GM19463 (cell line): Measurements from ENCODE around the gene RRP1.

Source experiments
- ATAC-seq: cut with Tn5 transposase; IDR thresholded peaks from one replicate; pipeline ENCODE4 v1.9.1; 2021; ENCODE audit warnings: mild to moderate bottlenecking, moderate library complexity; ENCODE audit not compliant: unreplicated experiment

The RRP1 gene

DNA sequence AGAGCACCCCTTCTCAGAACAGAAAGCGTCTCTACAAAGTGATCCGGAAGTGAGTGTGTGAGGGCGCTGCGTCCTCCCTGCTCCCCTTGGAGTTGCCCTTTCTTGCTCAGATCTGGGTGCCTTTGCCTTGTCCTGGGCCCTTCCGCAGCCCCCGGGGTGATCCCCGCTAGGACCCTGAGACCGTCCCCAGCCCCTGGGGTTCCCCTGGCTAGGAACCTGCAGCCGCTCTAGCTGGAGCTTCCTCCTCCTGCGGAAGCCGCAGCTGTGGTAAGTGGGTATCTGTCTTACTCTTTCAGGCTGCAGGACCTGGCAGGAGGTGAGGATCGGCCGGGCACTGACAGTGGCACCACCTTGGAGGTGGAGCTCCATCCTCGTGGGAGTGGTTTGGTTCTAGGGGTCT lies 11.2 kb downstream of the RRP1 start:
- ATAC-seq: no peak

DNA sequence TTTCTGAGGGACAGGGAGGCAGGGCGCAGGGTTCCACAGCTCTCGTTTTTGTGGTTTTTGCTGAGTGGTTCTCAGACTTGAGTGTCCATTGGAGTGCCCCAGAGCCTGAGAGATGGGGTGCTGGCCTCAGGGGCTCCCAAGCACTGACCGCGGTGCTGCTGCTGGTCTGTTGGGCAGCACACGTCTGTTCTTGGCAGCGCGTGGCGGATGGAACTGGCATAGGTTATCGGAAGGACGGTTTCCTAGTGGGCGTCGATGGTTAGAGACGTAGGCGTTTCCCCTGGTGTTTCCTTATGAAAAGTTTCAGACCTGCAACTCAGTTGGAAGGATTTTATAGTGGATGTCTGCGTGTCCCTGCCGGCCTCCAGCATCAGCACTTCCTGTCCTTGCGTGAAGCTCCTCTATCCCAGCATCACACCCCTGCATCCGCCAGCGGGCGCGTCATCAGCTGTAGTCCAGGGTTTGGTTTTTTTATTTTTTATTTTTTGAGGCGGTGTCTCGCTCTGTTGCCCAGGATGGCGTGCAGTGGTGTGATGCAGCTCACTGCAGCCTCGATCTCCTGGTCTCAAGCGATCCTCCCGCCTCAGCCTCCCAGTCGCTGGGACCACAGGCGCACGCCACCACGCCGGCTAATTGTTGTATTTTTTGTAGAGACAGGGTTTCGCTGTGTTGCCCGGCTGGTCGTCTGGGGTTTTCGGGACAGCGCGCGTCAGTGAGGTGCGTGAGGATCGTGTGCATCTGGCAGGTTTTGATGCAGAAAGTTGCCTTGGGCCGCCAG lies 11.8 kb downstream of the RRP1 start:
- ATAC-seq: no peak

DNA sequence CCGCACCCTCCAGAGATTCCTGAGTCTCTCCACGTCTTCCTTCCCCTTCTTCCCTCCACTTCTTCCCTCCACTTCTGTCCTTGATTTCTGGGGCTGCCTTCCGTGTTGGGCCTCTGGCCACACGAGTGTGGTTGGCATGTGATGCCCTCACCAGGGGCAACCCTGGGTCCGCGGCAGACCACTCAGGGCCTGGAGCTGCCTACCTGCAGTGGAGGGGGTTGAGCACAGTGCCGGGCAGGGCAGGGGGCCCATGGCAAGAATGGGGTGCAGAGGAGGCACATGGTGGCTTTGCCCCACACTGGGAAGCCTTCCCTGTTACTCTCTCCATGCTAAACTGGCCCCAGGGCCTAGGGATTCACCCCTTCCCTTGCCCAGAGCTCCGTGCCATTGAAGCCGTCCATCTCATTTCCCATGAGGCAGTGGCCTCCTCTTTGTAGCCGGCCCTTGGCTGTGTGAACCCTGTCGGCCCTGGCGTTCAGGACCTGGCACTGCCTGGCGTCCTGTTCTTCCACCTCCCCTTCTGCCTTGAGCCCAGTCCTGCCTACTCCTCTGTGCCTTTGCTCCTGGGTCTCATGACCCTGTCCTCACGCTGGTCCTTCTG lies 13.4 kb downstream of the RRP1 start:
- no peak for ATAC-seq

DNA sequence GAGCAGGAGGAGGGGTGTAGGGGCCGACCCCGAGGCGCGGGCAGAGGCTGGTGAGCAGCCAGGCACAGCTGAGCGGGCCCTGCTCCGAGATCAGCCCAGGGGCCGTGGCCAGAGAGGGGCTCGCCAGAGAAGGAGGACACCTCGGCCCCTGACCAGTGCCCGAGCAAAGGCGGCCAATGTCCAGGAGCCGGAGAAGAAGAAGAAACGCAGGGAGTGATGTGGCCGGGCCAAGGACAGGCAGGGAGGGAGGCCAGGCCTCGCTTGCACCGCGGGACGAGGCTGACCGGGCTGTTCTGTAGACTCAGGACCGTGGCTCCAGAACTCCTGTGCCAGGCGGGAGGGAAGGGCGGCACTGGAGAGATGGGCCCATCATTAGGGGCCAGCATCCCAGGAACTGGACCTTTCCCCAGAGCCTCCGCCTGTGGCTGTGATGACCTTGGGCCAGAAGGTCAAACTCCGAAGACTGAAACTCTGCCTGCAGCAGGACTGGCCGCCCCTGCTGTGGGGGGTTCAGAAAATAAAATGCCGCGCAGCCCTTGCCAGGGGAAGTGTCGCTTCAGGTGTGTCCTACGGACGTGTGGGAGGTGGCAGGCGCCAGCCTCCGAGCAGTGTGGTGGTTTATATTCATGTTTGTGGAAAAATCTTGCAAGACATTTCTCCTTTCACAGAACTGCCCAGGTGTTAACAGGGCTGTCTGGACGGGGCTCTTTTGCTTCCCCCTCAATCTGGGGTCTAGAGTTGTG lies 14.4 kb downstream of the RRP1 start:
- no peak for ATAC-seq

DNA sequence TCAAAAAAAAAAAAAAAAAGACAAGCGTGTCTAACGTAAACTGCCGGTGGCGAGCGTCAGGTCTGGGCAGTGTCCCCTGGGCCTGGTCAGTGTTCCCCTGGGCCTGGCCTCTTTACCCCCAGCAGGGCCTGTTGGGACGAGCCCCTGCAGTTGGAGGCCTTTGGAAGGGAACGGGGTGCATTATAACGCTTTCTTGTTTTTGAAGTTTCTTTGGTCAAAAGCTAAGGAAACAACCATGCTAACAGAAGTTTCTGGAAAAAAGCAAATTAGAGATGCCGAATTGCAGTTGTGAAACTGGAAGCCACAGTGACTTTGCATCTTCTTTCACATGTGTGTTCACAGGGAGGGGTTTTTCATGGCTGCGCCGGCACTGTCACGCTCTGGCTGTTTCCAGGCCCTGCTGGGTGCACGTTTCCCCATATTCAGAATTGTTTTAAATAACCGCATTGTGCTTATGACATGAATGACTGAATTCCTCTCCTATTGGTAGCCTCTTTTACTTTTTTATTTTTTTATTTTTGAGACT lies 16.0 kb downstream of the RRP1 start:
- ATAC-seq: peak; percentile 86

DNA sequence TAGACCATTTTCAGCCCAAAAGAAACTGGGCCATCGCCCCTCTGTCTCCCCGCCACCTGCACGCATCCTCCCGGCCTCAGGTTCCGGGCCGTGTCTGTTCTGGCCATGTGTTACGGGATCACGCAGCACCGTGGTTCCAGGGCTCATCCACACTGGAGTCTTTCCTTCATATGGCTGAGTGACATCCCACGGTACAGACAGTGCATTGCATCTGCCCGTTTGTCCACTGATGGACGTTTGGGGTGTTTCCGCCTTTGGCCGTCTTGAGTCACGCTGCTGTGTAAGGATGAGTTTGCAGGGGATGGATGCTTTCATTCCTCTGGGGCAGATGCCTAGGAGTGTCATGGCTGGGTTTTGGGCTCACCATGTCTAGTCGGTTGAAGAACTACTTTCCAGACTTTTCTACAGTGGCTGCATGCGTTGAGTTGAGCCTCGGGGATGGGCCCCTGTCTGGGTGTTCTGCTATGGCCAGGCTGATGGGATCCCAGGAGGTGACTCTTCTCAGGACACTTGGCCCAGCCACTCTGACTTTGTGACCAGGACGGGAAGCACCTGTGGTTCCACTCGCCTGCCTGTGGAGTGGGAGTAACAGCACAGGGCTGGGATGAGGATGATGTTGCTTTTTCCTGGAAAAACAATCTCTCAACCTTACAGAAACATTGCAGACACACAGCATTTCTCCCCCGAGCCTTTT lies 16.8 kb downstream of the RRP1 start:
- ATAC-seq: no peak

DNA sequence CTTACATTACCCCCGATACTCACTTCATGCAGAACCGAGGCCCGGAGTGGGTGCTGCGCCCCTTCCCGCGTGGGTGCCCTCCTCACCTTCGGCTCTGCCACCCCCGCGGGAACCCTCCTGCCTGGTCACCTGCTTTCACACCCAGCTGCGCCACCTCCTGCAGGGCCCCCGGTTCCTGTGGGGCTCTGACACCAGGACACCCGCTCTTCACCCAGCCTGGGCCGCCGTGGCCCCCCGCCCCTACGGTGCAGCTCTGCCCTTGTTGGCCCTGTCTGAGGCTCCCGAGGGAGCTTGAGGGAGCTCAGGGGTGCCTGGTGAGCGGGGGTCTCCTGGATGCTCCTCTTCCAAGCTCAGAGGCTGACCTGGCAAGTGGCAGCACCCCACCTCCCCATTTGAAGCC lies 19.0 kb downstream of the RRP1 start:
- ATAC-seq: no peak

DNA sequence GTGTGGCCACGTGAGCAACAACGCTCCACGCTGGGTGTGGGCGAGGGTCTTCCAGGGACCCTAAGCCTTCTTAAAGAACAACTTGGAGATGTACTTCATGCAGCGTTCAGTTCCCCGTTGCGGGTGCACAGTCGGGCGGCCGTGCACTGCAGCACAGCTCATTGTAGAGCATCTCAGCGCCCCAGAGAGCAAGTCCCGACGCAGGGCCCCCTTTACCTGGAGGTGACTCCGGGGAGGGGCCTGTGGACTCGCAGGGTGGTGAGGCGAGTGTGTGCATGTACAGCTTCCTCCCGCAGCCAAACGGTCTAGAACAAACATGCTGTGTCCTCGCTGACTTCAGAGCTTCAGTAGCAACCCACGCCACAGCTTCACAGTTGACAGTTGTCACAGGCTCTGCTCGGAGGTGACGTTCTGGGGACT lies 19.5 kb downstream of the RRP1 start:
- no peak for ATAC-seq

DNA sequence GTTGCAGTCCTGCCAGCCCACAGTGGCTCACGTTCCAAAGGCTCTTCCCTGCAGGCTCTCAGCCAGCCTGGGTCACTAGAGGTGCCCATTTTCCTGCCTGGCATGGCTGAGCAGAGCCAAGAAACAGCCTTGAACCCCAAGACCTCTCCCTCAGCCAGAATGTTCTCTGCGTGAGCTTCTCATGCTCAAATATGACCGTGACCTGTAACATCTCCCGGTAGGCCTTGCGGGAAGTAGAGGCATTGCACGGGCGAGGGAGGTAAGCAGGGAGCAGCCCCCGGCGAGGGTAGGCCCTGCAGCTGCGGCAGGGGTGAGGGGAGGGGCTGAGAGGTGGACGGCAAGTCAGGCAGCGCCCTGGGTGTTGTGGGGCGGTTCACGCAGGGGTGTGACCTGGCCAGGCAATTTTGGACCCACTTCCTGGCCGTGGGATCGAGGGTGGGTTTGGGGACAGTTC lies 20.0 kb downstream of the RRP1 start:
- ATAC-seq: no peak

DNA sequence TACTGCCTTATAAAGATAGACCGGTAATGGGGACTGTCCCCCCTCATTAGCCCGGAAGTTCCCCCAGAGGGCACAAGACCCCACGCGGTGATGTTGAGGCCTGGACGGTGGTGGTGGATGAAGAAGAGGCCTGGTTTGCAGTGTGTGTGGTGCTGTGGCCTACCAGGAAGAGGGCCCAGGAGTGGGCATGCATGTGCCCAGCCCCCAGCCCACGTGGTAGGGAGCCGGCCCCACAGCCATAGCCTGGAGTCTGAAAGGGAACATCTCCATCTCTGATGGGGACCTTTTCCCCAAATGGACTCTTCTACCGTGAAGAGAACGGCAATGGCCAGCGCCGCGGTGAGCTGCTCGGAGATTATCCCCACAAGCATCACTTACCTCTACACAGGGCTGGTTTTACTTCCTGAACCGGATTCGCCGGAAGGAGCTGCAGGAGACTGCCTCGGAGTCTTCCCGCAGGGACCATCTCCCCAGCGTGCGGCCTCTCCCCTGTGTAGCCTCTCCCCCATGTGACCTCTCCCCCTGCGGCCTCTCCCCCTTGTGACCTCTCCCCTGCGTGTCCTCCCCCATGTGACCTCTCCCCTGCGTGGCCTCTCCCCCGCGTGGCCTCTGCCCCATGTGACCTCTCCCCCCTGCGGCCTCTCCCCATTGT lies 20.6 kb downstream of the RRP1 start:
- ATAC-seq: no peak

DNA sequence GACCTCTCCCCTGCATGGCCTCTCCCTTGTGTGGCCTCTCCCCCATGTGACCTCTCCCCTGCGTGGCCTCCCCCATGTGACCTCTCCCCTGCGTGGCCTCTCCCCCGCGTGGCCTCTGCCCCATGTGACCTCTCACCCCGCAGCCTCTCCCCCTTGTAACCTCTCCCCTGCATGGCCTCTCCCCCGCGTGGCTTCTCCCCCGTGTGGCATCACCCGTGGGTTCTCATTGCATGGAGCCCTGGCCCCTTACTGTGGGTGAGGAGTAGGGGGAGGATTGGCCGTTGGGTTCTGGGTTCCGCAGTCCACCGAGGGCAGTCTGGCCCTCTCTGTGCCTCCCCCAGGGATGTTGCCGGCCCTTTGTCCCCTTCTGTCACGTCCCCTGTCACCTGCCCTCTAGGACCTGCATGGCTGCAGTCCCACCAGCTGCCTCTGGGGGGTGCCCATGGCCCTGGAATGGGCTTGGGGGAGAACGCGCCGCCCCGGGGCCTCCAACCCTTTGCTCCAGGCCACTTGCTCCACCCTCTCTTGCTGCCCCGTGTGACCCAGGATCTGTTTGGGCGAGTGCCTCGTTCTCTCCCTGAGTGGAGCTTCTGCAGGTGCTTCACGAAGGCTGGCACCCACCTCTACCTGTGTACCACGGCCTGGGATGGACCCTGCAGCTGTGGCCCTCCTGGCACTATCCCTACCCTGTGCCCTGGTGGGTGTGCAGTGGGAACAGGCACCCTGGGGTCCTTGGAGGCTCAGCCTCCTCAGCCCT lies 21.3 kb downstream of the RRP1 start:
- ATAC-seq: peak; percentile 76

DNA sequence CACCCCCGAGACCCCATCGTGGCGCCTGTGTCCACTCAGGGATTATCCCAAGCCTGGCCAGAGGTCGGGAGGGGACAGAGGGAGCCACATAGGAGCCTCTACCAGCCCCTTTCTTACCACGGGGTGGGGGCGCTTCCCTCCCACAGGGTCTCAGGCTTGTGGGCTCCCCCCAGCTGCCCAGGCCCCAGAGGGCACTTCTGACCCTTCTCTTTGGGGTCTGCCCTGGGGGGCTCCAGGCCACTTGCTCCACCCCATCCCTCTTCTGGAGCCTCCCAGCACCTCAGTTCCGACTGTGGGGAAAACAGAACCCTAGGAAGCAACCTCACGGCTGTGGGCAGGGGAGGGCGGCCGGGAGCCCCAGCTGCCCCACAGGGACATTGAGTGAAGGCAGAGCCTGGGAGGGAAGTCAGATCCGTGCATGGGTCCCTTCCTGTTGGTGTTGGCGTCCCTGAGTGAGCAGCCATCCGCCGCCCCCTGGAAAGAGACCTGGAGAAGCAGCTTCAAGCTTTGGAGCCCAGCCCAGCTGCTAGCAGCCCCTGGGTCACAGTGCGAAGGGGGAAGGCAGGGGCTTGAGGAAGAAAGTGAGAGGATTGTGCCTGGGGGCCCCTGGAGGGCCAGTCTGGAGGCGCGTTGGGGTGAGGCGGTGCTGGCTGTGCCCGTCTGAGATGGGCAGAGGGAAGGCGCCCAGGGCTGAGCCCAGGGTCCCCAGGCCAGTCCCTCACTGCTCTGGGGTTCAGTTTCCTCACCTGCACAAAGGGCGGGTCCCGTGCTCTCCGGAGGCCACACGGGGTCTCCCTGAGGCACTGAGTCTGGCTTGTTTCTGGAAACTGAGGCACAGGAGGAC lies 22.1 kb downstream of the RRP1 start:
- no peak for ATAC-seq

DNA sequence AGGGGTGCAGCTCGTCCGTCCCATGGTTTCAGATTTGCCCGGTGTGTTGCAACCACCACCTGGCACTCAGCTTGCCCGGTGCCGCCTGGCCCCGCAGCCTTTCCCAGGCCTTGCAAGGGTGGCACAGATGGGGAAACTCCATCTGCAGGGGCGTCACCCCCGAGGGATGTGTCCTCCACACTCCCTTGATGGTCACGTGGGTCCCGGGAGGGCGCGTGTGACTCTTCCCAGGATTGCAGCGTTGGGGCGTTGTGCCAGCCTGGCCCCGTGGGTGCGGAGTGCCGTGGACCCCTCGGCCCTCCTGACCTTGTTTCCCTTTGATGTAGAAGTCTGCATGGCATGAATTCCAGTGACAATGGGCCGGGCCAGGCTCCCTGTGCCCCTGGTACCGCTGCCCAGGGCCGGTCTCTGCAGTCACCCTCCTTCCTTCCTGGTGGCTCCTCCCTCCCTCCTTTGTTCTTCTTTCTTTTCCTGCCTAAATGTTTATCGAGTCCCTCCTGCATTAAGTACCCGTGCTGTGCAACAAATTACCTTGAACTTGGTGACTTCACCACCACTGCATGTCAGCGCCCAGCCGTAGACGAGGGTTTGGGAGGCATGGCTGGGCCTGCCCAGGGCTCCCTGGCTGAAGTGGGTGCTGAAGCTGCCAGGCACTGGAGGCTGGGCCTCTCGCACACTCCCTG lies 22.9 kb downstream of the RRP1 start:
- ATAC-seq: no peak

DNA sequence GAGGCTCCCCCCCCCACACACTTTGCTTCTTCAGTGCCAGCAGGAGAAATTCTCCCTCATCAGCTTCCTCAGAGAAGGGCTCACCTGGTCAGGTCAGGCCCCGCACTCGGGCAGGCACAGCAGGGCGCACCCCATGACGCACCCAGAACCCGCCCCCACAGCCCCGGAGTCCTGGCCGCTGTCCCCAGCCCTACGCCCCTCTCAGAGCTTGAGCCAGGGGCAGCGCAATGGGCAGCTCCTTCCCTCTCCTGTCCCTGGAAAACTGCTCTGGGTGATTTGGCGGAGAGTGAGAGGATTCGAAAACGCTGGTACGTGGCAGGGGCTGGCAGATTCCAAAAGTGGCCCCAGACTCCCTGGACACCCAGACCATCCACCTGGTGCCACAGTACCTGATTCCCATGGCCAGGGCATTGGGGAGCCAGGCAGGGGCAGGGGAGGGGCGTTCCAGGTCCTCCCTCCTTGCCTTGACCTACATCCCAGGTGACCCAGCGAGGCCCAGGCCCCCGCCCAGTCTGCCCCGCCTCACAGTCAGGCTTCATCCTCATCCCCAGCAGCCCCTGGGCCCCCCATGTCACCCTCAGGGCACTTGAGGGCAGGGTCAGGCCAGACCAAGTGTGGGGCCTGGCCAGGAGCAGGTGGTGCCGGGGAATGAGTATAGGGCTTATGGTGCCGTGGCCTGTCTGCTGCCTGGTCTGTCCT lies 23.7 kb downstream of the RRP1 start:
- ATAC-seq: no peak

DNA sequence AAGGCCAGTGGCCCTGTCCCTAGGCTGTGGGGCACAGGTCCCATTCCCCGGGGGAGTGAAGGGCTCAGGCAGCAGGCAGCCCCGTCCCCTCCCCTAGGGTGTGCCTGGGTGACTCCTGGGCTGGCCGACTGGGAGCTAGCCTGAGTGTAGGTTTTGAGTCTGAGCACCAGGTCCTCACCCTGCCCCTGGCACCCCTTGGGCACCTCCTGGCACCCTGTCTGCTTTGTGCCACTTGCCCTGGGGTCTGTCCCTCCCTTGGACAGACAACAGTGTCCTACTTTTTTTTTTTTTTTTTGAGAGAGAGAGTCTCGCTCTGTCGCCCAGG lies 24.2 kb downstream of the RRP1 start:
- no peak for ATAC-seq

DNA sequence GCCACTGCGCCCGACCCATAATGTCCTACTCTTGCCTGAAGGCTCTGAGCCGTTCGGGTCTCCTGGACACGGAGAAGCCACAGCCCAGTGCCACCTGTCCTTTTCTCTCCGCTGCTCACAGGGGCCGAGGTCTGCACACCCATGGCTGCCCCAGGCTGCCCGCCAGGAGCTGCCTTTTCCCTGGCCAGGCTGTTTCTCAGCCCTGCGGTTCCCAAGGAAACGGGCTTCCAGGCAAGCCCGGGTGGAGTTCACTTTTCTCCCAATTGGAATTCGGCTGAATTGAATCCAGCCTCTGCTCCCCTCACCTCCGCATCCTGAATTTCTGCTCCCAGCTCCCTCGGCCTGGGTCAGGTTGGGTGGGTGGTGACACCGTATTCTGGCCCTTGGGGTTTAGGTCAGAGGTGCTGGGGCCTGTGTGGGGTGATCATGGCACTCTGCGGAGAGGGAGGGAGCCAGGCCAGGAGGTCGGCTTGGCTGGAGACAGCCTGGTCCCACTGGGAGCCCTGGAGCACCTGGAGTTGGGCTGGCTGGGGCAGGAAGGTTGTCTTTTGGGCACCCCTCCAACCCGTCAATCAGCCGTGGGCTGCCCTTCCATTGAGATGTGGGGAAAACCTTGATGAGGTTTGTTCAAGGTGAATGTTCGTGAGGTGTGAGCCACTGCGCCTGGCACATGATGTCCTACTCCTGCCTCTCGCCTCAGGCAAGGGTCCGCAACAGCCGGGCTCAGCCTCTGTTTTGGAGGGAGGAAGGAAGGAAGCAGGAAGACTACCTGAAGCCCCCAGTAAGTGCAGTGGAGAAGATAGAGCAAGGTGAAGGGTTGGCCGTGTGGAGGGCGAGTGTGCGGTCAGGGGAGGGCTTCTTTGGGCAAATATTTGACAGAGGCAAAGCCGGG lies 25.1 kb downstream of the RRP1 start:
- ATAC-seq: no peak

DNA sequence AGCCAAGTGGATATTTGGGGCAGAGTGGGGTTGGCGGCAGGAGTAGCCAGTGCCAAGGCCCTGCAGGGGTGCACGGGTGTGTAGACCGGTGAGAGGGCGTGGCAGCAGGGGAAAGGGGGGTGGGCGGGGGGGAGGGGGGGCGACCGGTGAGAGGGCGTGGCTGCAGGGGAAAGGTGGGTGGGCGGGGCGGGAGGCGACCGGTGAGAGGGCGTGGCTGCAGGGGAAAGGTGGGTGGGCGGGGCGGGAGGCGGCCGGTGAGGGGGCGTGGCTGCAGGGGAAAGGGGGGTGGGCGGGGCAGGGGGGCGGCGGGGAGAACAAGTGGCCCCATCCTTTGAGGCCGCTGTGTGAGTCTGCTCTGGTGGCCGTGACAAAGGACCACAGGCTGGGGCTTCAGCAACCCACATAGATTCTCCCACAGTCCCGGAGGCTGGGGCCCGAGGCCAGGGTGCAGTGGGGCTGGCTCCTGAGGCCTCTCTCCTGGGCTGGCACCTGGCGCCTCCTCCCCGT lies 25.8 kb downstream of the RRP1 start:
- ATAC-seq: no peak
